Stimulated activated CD4-positive, alpha-beta T cell treated with anti-CD3 and anti-CD28 coated beads, Interleukin-2, amount 100 ng/mL, for 4 hours (primary cell): ENCODE measurements around the gene UBE2L6.

Source experiments
- DNase-seq: peaks from one replicate; pipeline ENCODE4 v3.0.0-alpha.2; 2020; ENCODE audit warnings: low read depth

Gene UBE2L6

GRCh38 chr11:57530215-57530595 is 37.3 kb downstream of the UBE2L6 start:
- no peak for DNase-seq

GRCh38 chr11:57529012-57529411 is 38.5 kb downstream of the UBE2L6 start:
- no peak for DNase-seq

GRCh38 chr11:57527056-57527631 is 40.3 kb downstream of the UBE2L6 start:
- peak; percentile 65 for DNase-seq

- DNase-seq, result no peak
Observed at GRCh38 chr11:57523419-57523818, 44.1 kb downstream of the UBE2L6 start.

GRCh38 chr11:57521116-57521515 is 46.4 kb downstream of the UBE2L6 start:
- DNase-seq, result no peak

- DNase-seq, result no peak
Observed at GRCh38 chr11:57516061-57516443, 51.4 kb downstream of the UBE2L6 start.

- no peak for DNase-seq
Observed at GRCh38 chr11:57515332-57516060, 52.0 kb downstream of the UBE2L6 start, which contains the start of gene SLC43A1. TSS of gene SLC43A1 (minus strand) at chr11:57515702. CDS start at chr11:57514111, 1,591 bp downstream.

- DNase-seq, result peak; percentile 21
Observed at GRCh38 chr11:57514538-57515331, 52.7 kb downstream of the UBE2L6 start.

GRCh38 chr11:57513911-57514537 is 53.4 kb downstream of the UBE2L6 start:
- DNase-seq, result no peak

GRCh38 chr11:57513452-57513795 is 54.0 kb downstream of the UBE2L6 start:
- no peak for DNase-seq

- no peak for DNase-seq
Observed at GRCh38 chr11:57512646-57513451, 54.6 kb downstream of the UBE2L6 start.

GRCh38 chr11:57511741-57512430 is 55.6 kb downstream of the UBE2L6 start:
- DNase-seq, result no peak

GRCh38 chr11:57508341-57509170 is 58.9 kb downstream of the UBE2L6 start:
- DNase-seq, result no peak

GRCh38 chr11:57506522-57506921 is 61.0 kb downstream of the UBE2L6 start:
- no peak for DNase-seq

GRCh38 chr11:57504511-57504910 is 63.0 kb downstream of the UBE2L6 start:
- no peak for DNase-seq

GRCh38 chr11:57502870-57503269 is 64.6 kb downstream of the UBE2L6 start:
- no peak for DNase-seq

GRCh38 chr11:57502376-57502775 is 65.1 kb downstream of the UBE2L6 start:
- DNase-seq, result no peak

- no peak for DNase-seq
Observed at GRCh38 chr11:57501953-57502352, 65.5 kb downstream of the UBE2L6 start.
